PC-3 (cell line): ENCODE measurements around the gene SOX21. TPM values are rescaled to one million over a fixed set of nuclear protein-coding genes. Genes with fewer than 3 reads are reported as not detected.

Experiments
- ATAC-seq: fragments of 200-7000 bp; cut with Tn5 transposase; 2 replicates; pipeline ENCODE4 v1.9.1; 2020; ENCODE audit warnings: mild to moderate bottlenecking, moderate library complexity
- BruUV-seq: library from RNA; stranded (reverse); fragments of 400-500 nt; replicated peaks from 2 replicates; lab custom pipeline; 2021; lab: Mats Ljungman, UMichigan
- CTCF ChIA-PET: fragments of 300-600 bp; sonication (Branson Sonifier 250); formaldehyde crosslinking; loops from one replicate; lab custom pipeline; 2022; ENCODE audit warnings: antibody characterized with exemption; lab: Charles Lee
- POLR2A ChIA-PET: fragments of 300-600 bp; sonication (Branson Sonifier 250); formaldehyde crosslinking; loops from one replicate; lab custom pipeline; 2022; ENCODE audit warnings: antibody characterized with exemption; ENCODE audit not compliant: unreplicated experiment; lab: Charles Lee
- DNase-seq: peaks from one replicate; pipeline ENCODE4 v3.0.0-alpha.2; 2015
- H2AFZ ChIP-seq: fragments of 300-600 bp; sonication (generic); 2 replicates; pipeline ENCODE4 v1.6.0; 2016; ENCODE audit warnings: antibody characterized with exemption, low read length
- H3F3A ChIP-seq: fragments of 300-600 bp; sonication (generic); one replicate; pipeline ENCODE4 v1.6.0; 2017; ENCODE audit warnings: antibody characterized with exemption, low read length, control low read depth, mild to moderate bottlenecking; ENCODE audit not compliant: unreplicated experiment
- H3K27ac ChIP-seq: fragments of 300-600 bp; sonication (generic); 2 replicates; pipeline ENCODE4 v1.5.1; 2016; ENCODE audit warnings: mild to moderate bottlenecking, low read length
- H3K27me3 ChIP-seq: fragments of 300-600 bp; sonication (generic); 2 replicates; pipeline ENCODE4 v1.6.1; 2016; ENCODE audit warnings: low read length, mixed read lengths
- H3K36me3 ChIP-seq: fragments of 300-600 bp; sonication (generic); 2 replicates; pipeline ENCODE4 v1.6.1; 2016; ENCODE audit warnings: low read depth, mixed run types, low read length, mixed read lengths
- H3K4me1 ChIP-seq: fragments of 300-600 bp; sonication (generic); 2 replicates; pipeline ENCODE4 v1.5.1; 2016; ENCODE audit warnings: low read length; ENCODE audit not compliant: insufficient read depth
- H3K4me2 ChIP-seq: fragments of 300-600 bp; sonication (generic); 2 replicates; pipeline ENCODE4 v1.6.0; 2016; ENCODE audit warnings: low read length
- H3K4me3 ChIP-seq: fragments of 300-600 bp; sonication (generic); 2 replicates; pipeline ENCODE4 v1.5.1; 2016; ENCODE audit warnings: mild to moderate bottlenecking, low read length, mixed read lengths
- H3K79me2 ChIP-seq: fragments of 300-600 bp; sonication (generic); 2 replicates; pipeline ENCODE4 v1.6.1; 2017; ENCODE audit warnings: low read length, mixed read lengths
- H3K9ac ChIP-seq: fragments of 300-600 bp; sonication (generic); 2 replicates; pipeline ENCODE4 v1.6.0; 2016; ENCODE audit warnings: mild to moderate bottlenecking, low read length
- H3K9me2 ChIP-seq: fragments of 300-600 bp; sonication (generic); replicated peaks from 2 replicates; pipeline ENCODE4 v1.6.1; 2016; ENCODE audit warnings: mixed run types, low read length, mixed read lengths
- H3K9me3 ChIP-seq: fragments of 300-600 bp; sonication (generic); 2 replicates; pipeline ENCODE4 v1.6.1; 2016; ENCODE audit warnings: low read length, mixed read lengths
- H4K20me1 ChIP-seq: fragments of 300-600 bp; sonication (generic); 2 replicates; pipeline ENCODE4 v1.6.1; 2016; ENCODE audit warnings: low read length, mixed read lengths
- EZH2 ChIP-seq: fragments of 300-600 bp; sonication (generic); IDR thresholded peaks from one replicate; pipeline ENCODE4 v1.6.1; 2017; ENCODE audit warnings: antibody characterized with exemption, mild to moderate bottlenecking, low read length; ENCODE audit not compliant: unreplicated experiment
- EZH2phosphoT487 ChIP-seq: fragments of 300-600 bp; sonication (generic); IDR thresholded peaks from 2 replicates; pipeline ENCODE4 v1.6.1; 2018; ENCODE audit warnings: mild to moderate bottlenecking, antibody characterized with exemption, low read length, borderline replicate concordance
- intact Hi-C: fragments of 100-400 bp; cut with micrococcal nuclease; formaldehyde crosslinking; loops from 2 replicates; pipeline ENCODE4 v1.9.0; 2023
- total RNA-seq: library from RNA; depleted of rRNA; stranded (reverse); fragments of >200 nt; gene quantifications from 2 replicates; pipeline ENCODE4 v1.2.3, GENCODE V29; 2014
- TF ChIP-seq, protein P1 (sequence below): fragments of 300-600 bp; sonication (generic); conservative IDR thresholded peaks from 2 replicates; pipeline ENCODE4 v1.5.1; 2017; ENCODE audit warnings: antibody characterized with exemption, low read depth, mild to moderate bottlenecking, low read length

The SOX21 gene
- total RNA-seq, 1 experiment from 2014 or later: 14.4 TPM

DNA sequence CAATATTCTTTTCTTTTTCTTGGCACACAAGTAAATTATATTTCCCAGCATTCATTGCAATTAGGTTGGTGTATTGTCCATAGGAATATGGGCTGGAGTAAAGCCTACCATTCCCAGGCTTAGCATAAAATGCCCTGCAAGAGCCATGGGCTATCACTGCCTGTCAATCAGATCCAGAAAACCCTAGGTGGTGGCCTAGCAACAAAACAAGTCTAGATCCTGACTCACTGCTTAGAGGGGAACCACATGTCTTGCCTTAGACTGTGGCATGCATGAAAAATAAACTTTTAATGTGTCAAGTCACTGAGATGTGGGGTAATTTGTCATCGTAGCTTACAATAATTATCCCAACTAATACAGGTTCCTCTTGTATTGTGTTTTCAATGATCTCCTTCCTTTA, 16.2 kb downstream of the SOX21 start:
- H3K79me2 ChIP-seq: no peaks in the 10 kb centered on the region
- no peaks in the 10 kb centered on the region for H3F3A ChIP-seq
- TF ChIP-seq EZH2: no peak
- TF ChIP-seq, protein P1, sequence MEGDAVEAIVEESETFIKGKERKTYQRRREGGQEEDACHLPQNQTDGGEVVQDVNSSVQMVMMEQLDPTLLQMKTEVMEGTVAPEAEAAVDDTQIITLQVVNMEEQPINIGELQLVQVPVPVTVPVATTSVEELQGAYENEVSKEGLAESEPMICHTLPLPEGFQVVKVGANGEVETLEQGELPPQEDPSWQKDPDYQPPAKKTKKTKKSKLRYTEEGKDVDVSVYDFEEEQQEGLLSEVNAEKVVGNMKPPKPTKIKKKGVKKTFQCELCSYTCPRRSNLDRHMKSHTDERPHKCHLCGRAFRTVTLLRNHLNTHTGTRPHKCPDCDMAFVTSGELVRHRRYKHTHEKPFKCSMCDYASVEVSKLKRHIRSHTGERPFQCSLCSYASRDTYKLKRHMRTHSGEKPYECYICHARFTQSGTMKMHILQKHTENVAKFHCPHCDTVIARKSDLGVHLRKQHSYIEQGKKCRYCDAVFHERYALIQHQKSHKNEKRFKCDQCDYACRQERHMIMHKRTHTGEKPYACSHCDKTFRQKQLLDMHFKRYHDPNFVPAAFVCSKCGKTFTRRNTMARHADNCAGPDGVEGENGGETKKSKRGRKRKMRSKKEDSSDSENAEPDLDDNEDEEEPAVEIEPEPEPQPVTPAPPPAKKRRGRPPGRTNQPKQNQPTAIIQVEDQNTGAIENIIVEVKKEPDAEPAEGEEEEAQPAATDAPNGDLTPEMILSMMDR: no peak
- no peak for TF ChIP-seq EZH2phosphoT487
- no peak overlapping the region for H3K4me2 ChIP-seq
- H3K27me3 ChIP-seq: no peaks in the 10 kb centered on the region
- H3K27ac ChIP-seq: no peak overlapping the region
- DNase-seq (no peak), ATAC-seq (no peak)
- no peaks in the 10 kb centered on the region for H3K4me1 ChIP-seq
- H3K4me3 ChIP-seq: no peak overlapping the region
- ChIA-PET POLR2A (no interaction called here), CTCF (no interaction called here)
- no peaks in the 10 kb centered on the region for H3K9me2 ChIP-seq
- no peaks in the 10 kb centered on the region for H3K9me3 ChIP-seq
- intact Hi-C loops: no loop called here
- no peak overlapping the region for H3K9ac ChIP-seq
- BruUV-seq: no TSS peak
- no peak overlapping the region for H2AFZ ChIP-seq
- no peaks in the 10 kb centered on the region for H4K20me1 ChIP-seq
- H3K36me3 ChIP-seq: no peaks in the 10 kb centered on the region

DNA sequence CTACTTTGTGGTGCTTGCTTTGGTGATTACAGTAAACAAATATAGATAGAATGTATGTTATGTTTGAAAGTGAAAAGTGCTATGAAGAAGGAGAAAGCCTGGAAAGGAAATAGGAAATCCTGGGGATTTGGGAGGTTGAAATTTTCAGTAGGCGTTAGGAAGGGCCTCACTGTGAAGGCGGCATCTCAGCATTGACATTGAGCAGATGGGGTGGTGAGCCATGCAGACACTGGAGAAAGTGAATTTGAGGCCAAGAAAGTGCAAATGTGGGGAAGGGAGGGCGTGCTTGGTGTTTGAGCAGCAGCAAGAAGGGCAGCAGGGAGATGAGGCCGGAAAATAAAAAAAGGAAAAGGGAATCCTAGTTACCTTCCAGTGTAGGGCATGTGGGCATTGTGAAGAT, 20.3 kb downstream of the SOX21 start:
- no peak overlapping the region for H3K4me2 ChIP-seq
- no peaks in the 10 kb centered on the region for H4K20me1 ChIP-seq
- no peak overlapping the region for H3K4me3 ChIP-seq
- H3K9me2 ChIP-seq: no peaks in the 10 kb centered on the region
- H3K79me2 ChIP-seq: no peaks in the 10 kb centered on the region
- BruUV-seq: no TSS peak
- no peak for DNase-seq
- intact Hi-C loops: no loop called here
- ChIA-PET CTCF (no interaction called here), POLR2A (no interaction called here)
- TF ChIP-seq, protein P1: no peak
- no peak for TF ChIP-seq EZH2
- no peak for TF ChIP-seq EZH2phosphoT487
- no peak for ATAC-seq
- no peaks in the 10 kb centered on the region for H3F3A ChIP-seq
- no peak overlapping the region for H2AFZ ChIP-seq
- H3K9me3 ChIP-seq: no peaks in the 10 kb centered on the region
- no peak overlapping the region for H3K27ac ChIP-seq
- no peak overlapping the region for H3K9ac ChIP-seq
- H3K27me3 ChIP-seq: no peaks in the 10 kb centered on the region
- H3K4me1 ChIP-seq: no peaks in the 10 kb centered on the region
- H3K36me3 ChIP-seq: no peaks in the 10 kb centered on the region

DNA sequence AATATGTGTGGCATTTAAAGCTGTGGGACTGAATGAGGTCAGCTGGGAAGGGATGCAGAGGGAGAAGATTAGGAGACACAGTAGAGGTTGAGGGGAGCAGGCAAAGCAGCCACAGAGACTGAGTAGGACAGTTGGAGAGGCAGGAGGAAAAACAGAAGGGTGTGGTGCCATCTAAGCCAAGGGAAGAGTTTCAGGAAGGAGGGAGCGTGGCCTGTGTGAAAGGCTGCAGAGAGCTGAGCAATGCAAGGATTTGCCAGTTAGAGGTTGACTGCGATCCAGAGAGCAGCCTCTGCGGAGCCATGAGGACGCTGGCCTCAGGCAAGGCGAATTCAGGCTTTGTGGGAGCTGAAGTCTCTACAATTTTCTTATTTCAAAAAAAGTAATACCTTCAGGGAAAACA, 28.9 kb downstream of the SOX21 start:
- Histone ChIP-seq H3K9ac (no peak overlapping the region), H3K4me3 (no peak overlapping the region), H3K36me3 (no peaks in the 10 kb centered on the region), H3K27me3 (no peaks in the 10 kb centered on the region), H3K79me2 (no peaks in the 10 kb centered on the region), H2AFZ (no peak overlapping the region), H3F3A (no peaks in the 10 kb centered on the region), H3K4me2 (no peak overlapping the region), H3K9me2 (no peaks in the 10 kb centered on the region), H3K27ac (no peak overlapping the region), H3K4me1 (peaks cover 10% of the 10 kb centered on the region), H3K9me3 (no peaks in the 10 kb centered on the region), H4K20me1 (no peaks in the 10 kb centered on the region)
- ChIA-PET CTCF (no interaction called here), POLR2A (no interaction called here)
- DNase-seq: no peak
- no peak for TF ChIP-seq EZH2phosphoT487
- TF ChIP-seq EZH2: no peak
- TF ChIP-seq, protein P1: no peak
- BruUV-seq: no TSS peak
- ATAC-seq: no peak
- intact Hi-C loops: no loop called here
